RWPE2 (cell line): ENCODE data around the gene ARHGAP4.

Experiments
- ATAC-seq: fragments of 200-7000 bp; cut with Tn5 transposase; 3 replicates; pipeline ENCODE4 v1.9.1; 2021; ENCODE audit warnings: low read depth
- DNase-seq: peaks from one replicate; pipeline ENCODE4 v3.0.0-alpha.2; 2020; ENCODE audit warnings: low spot score
- H3K27ac ChIP-seq: fragments of 450-650 bp; 2 replicates; pipeline ENCODE4 v1.5.1; 2017; ENCODE audit warnings: mild to moderate bottlenecking; ENCODE audit not compliant: poor library complexity, severe bottlenecking
- H3K27me3 ChIP-seq: fragments of 250-450 bp; sonication (Bioruptor Pico); 2 replicates; pipeline ENCODE4 v1.5.1; 2021; ENCODE audit warnings: mild to moderate bottlenecking, moderate library complexity; ENCODE audit not compliant: insufficient read depth, poor library complexity, severe bottlenecking
- H3K36me3 ChIP-seq: fragments of 250-450 bp; sonication (Bioruptor Pico); 2 replicates; pipeline ENCODE4 v1.5.1; 2020; ENCODE audit warnings: low read depth, mild to moderate bottlenecking, moderate library complexity
- H3K4me1 ChIP-seq: fragments of 250-450 bp; sonication (Bioruptor Pico); 2 replicates; pipeline ENCODE4 v1.5.1; 2021; ENCODE audit warnings: mild to moderate bottlenecking, moderate library complexity; ENCODE audit not compliant: insufficient read depth, poor library complexity, severe bottlenecking
- H3K4me3 ChIP-seq: fragments of 250-450 bp; sonication (Bioruptor Pico); 2 replicates; pipeline ENCODE4 v1.5.1; 2021; ENCODE audit warnings: mild to moderate bottlenecking, moderate library complexity; ENCODE audit not compliant: severe bottlenecking
- H3K9me3 ChIP-seq: fragments of 250-450 bp; sonication (Bioruptor Pico); 2 replicates; pipeline ENCODE4 v1.5.1; 2021; ENCODE audit warnings: mild to moderate bottlenecking, moderate library complexity; ENCODE audit not compliant: severe bottlenecking
- CTCF ChIP-seq: fragments of 450-650 bp; IDR thresholded peaks from one replicate; pipeline ENCODE4 v1.5.1; 2017; ENCODE audit warnings: mild to moderate bottlenecking, moderate library complexity; ENCODE audit not compliant: poor library complexity, severe bottlenecking

Gene ARHGAP4

GRCh38 chrX:153910446-153910845 is 15.6 kb downstream of the ARHGAP4 start:
- Histone ChIP-seq H3K36me3 (no peaks in the 10 kb centered on the region), H3K9me3 (no peaks in the 10 kb centered on the region), H3K27ac (no peak overlapping the region), H3K27me3 (no peaks in the 10 kb centered on the region), H3K4me3 (no peak overlapping the region), H3K4me1 (no peaks in the 10 kb centered on the region)
- DNase-seq = no peak
- TF ChIP-seq CTCF = no peak
- ATAC-seq = no peak

GRCh38 chrX:153909980-153910360 is 16.1 kb downstream of the ARHGAP4 start:
- DNase-seq (no peak), ATAC-seq (no peak)
- Histone ChIP-seq H3K4me1 (no peaks in the 10 kb centered on the region), H3K9me3 (no peaks in the 10 kb centered on the region), H3K27ac (no peak overlapping the region), H3K36me3 (no peaks in the 10 kb centered on the region), H3K27me3 (no peaks in the 10 kb centered on the region), H3K4me3 (no peak overlapping the region)
- no peak for TF ChIP-seq CTCF

DNA sequence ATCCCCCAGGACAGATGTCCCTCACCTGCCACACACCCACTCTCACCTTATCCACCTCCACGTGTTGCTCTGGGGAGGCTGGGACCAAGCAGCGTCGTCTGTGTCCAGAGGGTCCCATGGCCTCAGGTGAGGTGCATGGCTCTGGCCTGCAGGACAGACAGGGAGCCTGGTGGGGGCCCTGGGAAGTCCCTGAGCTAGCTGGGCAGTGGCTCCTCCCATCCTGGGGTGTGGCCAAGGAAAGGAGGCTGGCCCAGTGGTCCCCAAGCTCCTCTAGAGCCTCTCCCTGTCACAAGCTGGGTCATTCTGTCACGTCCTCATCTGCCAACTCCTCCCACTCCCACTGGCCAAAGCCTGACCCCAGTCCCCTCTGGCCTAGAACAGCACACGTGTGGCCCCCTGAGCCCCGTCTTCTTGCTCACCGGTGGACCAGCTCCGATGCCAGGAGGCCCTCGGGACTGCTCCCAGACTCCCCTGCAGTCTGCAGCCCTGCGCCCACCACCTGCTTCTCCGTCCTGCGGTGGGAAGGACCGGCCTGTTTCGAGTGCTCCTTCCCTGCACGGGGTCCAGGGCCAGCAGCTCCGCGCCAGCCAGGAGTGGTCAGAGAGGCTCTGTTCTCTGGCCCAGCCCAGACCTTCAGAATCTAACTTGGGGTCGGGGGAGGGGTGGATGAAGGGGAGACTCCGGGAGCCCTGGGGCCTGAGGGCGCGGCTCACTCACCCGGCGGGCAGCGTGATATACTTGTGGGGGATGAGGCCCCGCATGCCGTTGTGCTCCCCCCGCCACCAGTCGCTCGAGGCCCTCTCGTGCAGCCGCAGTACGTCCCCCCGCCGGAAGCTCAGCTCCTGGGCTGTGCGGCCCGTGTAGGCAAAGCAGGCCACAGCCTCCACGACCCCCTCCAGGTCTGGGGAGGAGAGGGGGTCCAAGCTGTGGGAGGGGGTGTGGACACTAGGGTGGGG is 16.8 kb downstream of the ARHGAP4 start:
- Histone ChIP-seq H3K27me3 (no peaks in the 10 kb centered on the region), H3K27ac (no peak overlapping the region), H3K4me3 (no peak overlapping the region), H3K36me3 (no peaks in the 10 kb centered on the region), H3K4me1 (no peaks in the 10 kb centered on the region), H3K9me3 (no peaks in the 10 kb centered on the region)
- no peak for TF ChIP-seq CTCF
- ATAC-seq (no peak; the same call in 2 of the 3 replicates), DNase-seq (no peak)

GRCh38 chrX:153908219-153908860 is 17.7 kb downstream of the ARHGAP4 start:
- DNase-seq = no peak
- H3K4me3 ChIP-seq = no peak overlapping the region
- no peaks in the 10 kb centered on the region for H3K27me3 ChIP-seq
- no peaks in the 10 kb centered on the region for H3K36me3 ChIP-seq
- TF ChIP-seq CTCF = no peak
- H3K9me3 ChIP-seq = no peaks in the 10 kb centered on the region
- H3K27ac ChIP-seq = no peak overlapping the region
- no peaks in the 10 kb centered on the region for H3K4me1 ChIP-seq
- ATAC-seq = no peak
